GM18519 (cell line): ENCODE data around the gene TCF19.

Experiments used
- ATAC-seq: cut with Tn5 transposase; IDR thresholded peaks from one replicate; pipeline ENCODE4 v1.9.1; 2021; ENCODE audit warnings: mild to moderate bottlenecking, moderate library complexity; ENCODE audit not compliant: unreplicated experiment, low FRiP score

TCF19 gene, protein sequence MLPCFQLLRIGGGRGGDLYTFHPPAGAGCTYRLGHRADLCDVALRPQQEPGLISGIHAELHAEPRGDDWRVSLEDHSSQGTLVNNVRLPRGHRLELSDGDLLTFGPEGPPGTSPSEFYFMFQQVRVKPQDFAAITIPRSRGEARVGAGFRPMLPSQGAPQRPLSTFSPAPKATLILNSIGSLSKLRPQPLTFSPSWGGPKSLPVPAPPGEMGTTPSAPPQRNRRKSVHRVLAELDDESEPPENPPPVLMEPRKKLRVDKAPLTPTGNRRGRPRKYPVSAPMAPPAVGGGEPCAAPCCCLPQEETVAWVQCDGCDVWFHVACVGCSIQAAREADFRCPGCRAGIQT

GRCh38 chr6:31158140-31158862 lies at the start of gene TCF19:
TSS of gene TCF19 (plus strand) at chr6:31158589. CDS start at chr6:31159470, 881 bp downstream.
- peak; percentile 73 for ATAC-seq

DNA sequence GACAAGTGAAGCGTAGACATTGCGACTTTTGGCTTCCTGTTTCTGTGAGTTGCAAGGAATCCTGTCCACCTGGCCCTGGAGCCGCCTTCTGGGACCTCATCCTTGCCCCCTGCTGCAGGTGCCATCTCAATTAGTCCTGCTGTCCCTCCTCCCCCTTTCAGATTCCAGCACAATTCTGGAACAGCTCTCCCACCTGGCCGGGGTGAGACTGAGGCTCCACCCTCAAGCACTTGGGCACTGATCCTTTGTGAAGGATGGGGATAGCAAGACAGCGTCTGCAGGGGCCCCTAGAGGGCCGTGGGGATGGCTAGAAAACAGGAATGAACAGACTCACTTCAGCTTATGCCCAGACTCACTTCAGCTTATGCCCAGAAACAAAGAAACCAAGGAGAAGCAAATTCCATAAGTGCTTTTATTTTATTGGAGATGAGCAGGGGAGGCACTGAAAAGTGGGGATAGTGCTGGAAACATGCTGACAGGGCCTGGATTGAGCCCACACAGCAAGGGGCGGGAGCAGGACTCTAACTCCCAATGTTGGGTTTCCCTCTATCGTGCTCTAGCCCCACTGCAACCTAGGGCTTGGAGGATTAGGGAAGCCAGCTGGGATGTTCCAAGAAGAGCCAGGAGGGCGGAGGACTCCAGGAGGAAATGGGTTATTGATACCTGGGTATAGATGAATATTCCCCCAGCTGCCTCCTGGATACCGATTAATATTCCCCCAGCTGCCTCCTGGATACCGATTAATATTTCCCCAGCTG lies 47.4 kb upstream of the TCF19 start:
- no peak for ATAC-seq

DNA sequence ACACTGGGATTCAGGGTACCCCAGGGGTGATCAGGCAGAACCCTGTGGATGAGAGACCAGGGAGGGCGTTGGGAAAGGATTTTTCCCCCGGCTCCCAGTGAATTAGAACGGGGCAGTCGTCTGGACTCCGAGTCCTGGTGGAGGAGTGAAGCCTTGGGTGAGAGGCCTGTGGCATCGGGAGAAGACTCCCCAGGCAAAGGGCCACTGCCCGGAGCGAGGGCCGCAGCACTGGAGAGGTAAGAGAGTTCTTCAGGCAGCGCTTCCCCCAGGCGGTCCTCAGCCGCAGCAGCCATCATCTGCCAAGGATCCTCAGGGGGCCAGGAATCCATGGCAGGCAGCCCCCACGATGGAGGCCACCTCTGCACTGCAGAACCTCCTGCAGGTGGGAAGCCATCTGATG lies 46.7 kb upstream of the TCF19 start:
- ATAC-seq = no peak

DNA sequence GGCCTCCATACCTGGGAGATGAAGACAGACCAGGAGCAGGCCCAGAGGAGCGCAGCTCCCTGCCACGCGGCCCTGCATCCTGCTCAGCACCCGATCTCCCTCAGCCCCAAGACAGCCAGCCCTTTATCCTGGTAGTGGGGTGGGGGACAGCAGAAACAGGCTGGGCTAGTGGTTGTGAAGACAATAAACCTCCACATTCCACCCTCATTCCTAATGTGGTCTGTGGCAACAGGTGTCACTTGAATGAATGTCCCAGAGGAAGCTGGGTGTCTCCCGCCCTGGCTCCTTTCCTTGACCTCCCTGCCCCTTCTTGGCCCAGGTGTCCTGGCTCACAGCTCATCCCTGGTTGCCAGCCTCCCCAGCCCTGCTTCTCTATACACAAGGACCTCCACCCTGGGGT lies 45.9 kb upstream of the TCF19 start, which contains the start of gene C6orf15:
C6orf15 (minus strand) TSS at position 98 of the 400 bp plus-strand sequence; CDS start at position 78, 20 bp downstream.
- no peak for ATAC-seq

GRCh38 chr6:31113861-31114540 lies 44.4 kb upstream of the TCF19 start:
- no peak for ATAC-seq

DNA sequence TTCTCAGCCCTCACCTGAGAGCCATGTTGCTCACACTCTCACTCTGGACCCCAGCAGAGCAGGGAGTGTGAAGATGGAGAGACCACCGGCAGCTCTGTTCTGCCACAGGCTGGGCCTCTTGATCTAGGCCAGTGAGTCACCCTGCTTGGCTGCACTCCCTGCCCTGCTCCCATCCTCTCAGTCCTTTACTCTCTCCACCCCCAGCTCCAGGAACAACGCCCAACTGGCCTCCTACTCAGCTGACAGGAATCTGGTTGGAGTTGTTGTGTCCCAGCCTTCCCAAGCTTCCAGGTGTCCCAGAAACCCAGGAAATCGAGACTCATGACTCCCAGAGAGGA lies 43.9 kb upstream of the TCF19 start, which contains the start of gene PSORS1C1:
PSORS1C1 (plus strand) TSS at position 260 of the 338 bp plus-strand sequence. CDS start 14,833 bp downstream, outside the sequence.
- ATAC-seq = no peak

DNA sequence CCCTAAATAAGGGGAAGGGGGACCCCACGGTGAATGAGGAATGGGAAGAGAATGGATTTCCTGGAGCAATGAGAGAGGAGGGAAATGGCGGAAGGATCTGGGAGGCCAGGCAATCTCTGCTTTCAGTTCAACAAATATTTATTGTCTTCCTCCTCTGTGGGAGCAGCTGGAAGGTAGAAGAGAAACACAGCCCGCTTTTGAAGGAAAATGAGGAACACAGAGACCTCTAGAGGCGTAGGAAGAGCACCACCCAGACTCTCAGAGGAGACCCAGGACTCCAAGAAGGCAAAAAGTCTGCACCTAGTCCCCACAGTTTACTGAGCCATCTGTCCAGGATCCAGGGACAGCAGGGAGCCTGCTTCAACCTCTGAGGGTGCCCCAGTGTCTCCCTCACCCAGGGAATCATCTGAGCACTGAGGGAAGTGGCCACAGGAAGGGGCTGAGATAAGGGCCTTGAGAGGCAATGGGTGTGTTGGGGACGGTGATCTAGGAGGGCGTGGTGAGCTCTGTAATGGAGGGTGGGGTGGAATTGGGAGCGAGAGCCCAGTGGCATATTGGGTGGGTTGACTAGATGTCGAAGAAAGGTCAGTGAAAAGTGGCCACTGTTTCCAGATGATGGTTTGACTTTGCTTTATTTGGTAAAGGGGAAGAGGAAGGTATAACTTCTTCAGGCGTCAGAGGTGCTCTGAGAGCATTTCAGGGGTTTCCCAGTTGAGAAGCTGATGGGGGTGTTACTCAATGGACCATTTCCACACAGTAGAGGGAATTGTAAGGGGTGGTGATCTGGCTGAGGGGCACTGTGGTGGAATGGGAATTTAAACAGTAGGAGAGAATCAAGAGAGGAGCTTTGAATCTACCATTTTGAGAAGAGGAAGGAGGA lies 43.2 kb upstream of the TCF19 start:
- ATAC-seq = no peak

GRCh38 chr6:31115941-31116560 lies 42.3 kb upstream of the TCF19 start:
- no peak for ATAC-seq

DNA sequence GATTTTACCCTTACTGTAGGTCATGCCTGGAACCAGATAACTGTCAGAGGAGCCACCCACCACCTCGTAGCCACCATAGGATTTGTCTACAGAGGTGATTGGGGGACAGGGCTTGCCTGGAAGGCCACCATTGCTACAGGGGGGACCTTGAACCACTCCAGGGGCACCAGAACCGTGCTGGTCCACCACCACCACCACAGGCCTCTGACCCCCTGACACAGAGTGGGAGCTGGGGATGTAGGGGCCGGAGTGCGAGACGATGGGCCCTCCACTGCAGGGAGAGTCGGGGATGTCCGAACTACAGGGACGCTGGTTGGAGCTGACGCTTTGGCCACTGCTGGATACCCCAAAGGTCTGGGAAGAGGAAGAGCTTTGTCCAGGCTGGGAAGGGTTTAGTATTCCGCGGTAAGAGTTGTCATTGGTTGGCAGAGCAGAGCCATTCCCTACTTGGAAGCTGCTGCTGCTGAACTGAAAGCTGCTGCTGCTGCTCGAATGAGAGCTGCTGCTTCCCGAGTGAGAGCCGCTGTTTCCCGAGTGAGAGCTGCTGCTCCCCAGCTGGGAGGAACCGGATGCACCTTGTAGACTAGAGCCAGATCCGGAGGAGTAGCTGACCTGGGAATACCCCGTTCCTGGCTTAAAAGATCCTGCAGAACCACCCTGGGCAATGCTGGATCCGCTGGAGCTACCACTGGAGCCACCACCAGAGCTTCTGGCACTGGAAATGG lies 41.6 kb upstream of the TCF19 start:
- no peak for ATAC-seq

- ATAC-seq = no peak
Measured at GRCh38 chr6:31118178-31118577, 40.2 kb upstream of the TCF19 start.

DNA sequence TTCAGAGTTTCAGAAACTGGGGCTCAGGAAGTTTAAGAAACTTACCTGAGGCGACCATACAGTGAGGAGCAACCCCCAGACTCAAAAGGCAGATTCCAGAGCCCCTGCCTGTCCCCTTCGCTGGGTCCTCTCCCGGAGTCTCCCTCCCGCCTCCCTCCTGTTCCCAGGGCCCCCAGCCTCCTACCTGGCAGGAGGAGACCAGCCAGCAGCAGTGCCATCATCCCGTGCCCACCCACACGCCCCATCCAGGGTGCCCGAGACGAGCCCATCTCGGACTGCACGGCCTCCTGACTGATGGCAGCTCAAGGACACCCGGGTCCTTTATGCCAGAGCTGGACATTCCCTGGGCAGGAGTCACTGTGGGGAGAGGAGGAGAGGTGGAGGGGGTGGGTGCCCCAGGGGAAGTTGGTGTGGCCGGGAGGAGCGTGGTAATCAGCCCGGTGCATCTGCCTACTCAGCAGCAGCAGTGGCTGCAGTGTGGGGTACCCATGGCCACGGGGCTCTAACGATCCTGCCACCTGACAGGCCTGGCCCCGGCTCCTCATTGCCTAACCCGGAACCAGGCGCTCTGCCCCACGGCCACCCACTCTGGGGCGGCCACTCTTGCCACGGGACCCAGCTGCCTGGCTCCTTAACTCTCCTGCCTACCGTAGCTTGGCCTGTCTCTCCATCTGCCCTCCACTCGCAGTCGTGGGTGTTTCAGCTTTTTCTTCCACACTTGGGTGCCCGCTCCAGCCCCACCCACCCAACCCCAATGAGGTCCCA lies 38.1 kb upstream of the TCF19 start, which contains the start of gene CDSN:
CDSN (minus strand) TSS at position 296 of the 765 bp plus-strand sequence; CDS start at position 269, 27 bp downstream.
- ATAC-seq = no peak

- ATAC-seq = no peak
Measured at GRCh38 chr6:31121131-31121790, 37.1 kb upstream of the TCF19 start.

DNA sequence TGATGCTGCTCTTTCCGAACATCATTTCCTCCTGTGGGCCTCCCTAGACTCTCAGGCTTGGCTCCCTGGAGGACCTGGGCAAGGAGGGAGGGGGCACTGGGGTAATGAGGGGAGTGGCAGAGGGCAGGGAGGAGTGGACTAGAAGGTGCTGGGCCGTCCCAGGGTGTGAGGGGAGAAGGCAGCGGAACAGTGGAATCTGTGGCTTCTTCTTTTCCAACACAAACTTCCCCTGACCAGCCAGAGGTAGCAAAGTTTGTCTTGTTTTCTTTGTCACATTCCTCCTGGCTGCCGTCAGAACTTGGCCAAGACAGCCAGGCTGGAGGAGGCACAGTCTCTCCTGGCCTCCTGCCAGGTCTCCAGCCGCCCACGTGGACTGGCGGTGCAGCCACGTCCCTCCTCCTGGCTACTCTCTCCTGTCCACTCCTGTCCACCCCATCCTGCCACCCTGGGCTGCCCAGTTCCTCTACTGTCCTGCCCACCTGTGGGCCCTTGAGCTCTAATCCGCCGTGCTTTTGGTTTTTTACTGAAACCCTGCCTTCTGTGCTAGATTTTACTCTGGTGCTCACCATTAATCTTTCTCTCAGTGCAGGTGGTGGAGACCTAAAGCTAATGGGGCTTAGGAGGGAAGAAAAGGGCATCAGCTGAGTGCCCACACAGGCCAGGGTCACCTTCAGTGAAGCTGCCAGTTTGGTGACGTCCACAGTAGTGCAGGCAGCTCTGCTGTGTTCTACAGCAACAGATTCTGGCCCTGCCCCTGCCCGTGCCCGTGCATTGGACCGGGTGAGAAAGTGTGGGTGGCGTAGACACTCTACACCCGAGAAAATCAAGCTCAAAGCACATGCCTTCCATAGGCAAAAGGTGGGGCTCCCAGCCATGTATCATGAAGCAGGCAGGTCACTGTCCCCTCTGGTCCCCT lies 35.3 kb upstream of the TCF19 start:
- no peak for ATAC-seq

GRCh38 chr6:31125162-31125561 lies 33.2 kb upstream of the TCF19 start:
- no peak for ATAC-seq

DNA sequence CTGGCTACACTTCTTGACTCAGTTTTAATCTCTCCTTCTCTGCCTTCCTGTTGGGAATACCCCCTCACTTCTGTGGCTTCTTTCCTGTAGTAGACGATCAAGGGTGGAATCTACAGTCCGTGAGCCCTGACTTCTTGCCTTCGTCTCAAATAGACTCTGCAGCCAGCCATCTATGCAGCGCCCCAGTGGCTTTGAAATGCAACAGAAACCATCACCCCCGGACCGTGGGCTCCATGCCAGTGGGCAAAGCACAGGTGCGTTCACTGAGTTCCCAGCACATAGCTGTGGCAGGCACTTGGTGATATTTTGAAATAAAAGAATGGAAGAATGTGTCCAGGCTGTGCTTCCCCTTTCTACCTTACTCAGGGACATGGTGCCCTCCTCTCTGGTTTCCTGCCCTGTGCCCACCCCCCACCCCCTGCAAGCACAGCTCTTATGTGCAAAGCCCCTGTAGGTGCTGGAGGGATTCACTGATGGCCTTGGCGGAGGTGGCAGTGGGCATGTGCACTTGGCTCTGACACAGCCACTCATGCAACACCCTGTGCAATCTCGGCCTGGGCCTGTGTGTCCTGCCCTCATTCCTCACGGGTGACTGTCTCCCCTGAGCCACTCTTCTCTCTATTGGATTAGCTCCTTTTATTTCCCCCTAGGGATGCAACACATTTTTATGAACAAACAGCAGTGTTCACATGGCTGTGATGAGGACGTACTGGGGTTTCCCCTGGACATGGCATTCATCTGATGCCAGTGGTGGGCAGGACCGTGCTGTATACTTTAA lies 32.6 kb upstream of the TCF19 start:
- ATAC-seq = no peak
